PC-9 (cell line): ENCODE data around the gene SLC44A5. TPM values are rescaled to one million over a fixed set of nuclear protein-coding genes. Genes with fewer than 3 reads are reported as not detected.

Experiments used
- BruUV-seq: library from RNA; stranded (reverse); fragments of 400-500 nt; replicated peaks from 2 replicates; lab custom pipeline; 2021; lab: Mats Ljungman, UMichigan
- CTCF ChIA-PET: fragments of 300-600 bp; sonication (Branson Sonifier 250); formaldehyde crosslinking; loops from one replicate; lab custom pipeline; 2022; ENCODE audit warnings: antibody characterized with exemption; lab: Charles Lee
- POLR2A ChIA-PET: fragments of 300-600 bp; sonication (Branson Sonifier 250); formaldehyde crosslinking; loops from one replicate; lab custom pipeline; 2022; ENCODE audit warnings: antibody characterized with exemption; ENCODE audit not compliant: unreplicated experiment; lab: Charles Lee
- DNase-seq, 2 experiments: peaks; one replicate each; pipeline versions ENCODE4 v3.0.0 to v3.0.0-alpha.2; 2015 to 2022; ENCODE audit warnings: mixed read lengths in 1 of 2
- H2AFZ ChIP-seq: fragments of 200-600 bp; sonication (generic); 2 replicates; pipeline ENCODE4 v1.8.1; 2017; ENCODE audit warnings: antibody characterized with exemption
- H3F3A ChIP-seq: fragments of 200-600 bp; sonication (generic); 2 replicates; pipeline ENCODE4 v1.8.1; 2017; ENCODE audit warnings: antibody characterized with exemption, mild to moderate bottlenecking, low read depth; ENCODE audit not compliant: insufficient read depth
- H3K27ac ChIP-seq: fragments of 200-600 bp; sonication (generic); 2 replicates; pipeline ENCODE4 v1.6.1; 2016; ENCODE audit warnings: mixed run types
- H3K27me3 ChIP-seq: fragments of 200-600 bp; sonication (generic); 2 replicates; pipeline ENCODE4 v1.6.1; 2016; ENCODE audit warnings: low read depth, mixed run types; ENCODE audit not compliant: insufficient read depth
- H3K36me3 ChIP-seq: fragments of 200-600 bp; sonication (generic); 2 replicates; pipeline ENCODE4 v1.6.1; 2016; ENCODE audit warnings: low read depth, mixed run types
- H3K4me1 ChIP-seq: fragments of 200-600 bp; sonication (generic); replicated peaks from 2 replicates; pipeline ENCODE4 v1.6.1; 2016; ENCODE audit warnings: mixed run types; ENCODE audit not compliant: insufficient read depth
- H3K4me2 ChIP-seq: fragments of 200-600 bp; sonication (generic); 2 replicates; pipeline ENCODE4 v1.6.1; 2017; ENCODE audit warnings: mixed run types
- H3K4me3 ChIP-seq: fragments of 200-600 bp; sonication (generic); 2 replicates; pipeline ENCODE4 v1.6.1; 2016; ENCODE audit warnings: mixed run types
- H3K79me2 ChIP-seq: fragments of 200-600 bp; sonication (generic); 2 replicates; pipeline ENCODE4 v1.6.1; 2017; ENCODE audit warnings: low read depth, mixed run types
- H3K9me2 ChIP-seq: fragments of 200-600 bp; sonication (generic); 2 replicates; pipeline ENCODE4 v1.8.1; 2017; ENCODE audit warnings: mild to moderate bottlenecking; ENCODE audit not compliant: insufficient read depth
- H3K9me3 ChIP-seq: fragments of 200-600 bp; sonication (generic); 2 replicates; pipeline ENCODE4 v1.8.1; 2016; ENCODE audit warnings: low read depth; ENCODE audit not compliant: insufficient read depth
- H4K20me1 ChIP-seq: fragments of 200-600 bp; sonication (generic); 2 replicates; pipeline ENCODE4 v1.8.1; 2017; ENCODE audit not compliant: insufficient read depth
- CTCF ChIP-seq: fragments of 200-600 bp; sonication (generic); conservative IDR thresholded peaks from 2 replicates; pipeline ENCODE4 v1.6.1; 2017; ENCODE audit warnings: mixed run types, antibody characterized with exemption, mild to moderate bottlenecking, moderate library complexity
- EZH2 ChIP-seq: fragments of 200-600 bp; sonication (generic); IDR thresholded peaks from 2 replicates; pipeline ENCODE4 v1.8.0; 2017; ENCODE audit warnings: antibody characterized with exemption, low read depth
- intact Hi-C: fragments of 100-400 bp; cut with micrococcal nuclease; formaldehyde crosslinking; loops from one replicate; pipeline ENCODE4 v1.10.0; 2022; ENCODE audit not compliant: unreplicated experiment
- total RNA-seq: library from RNA; stranded (reverse); gene quantifications from 2 replicates; pipeline ENCODE4 v1.2.3, GENCODE V29; 2021

The SLC44A5 gene
- total RNA-seq, 1 experiment from 2014 or later: 0.09 TPM

GRCh38 chr1:75643460-75643859 lies 32.5 kb upstream of the SLC44A5 start:
- Histone ChIP-seq H3K4me2 (no peak overlapping the region), H3K4me1 (peaks cover 7% of the 10 kb centered on the region), H3K27ac (no peak overlapping the region), H4K20me1 (no peaks in the 10 kb centered on the region), H3K4me3 (no peak overlapping the region), H3F3A (peaks cover 7% of the 10 kb centered on the region), H3K9me3 (no peaks in the 10 kb centered on the region), H3K27me3 (no peaks in the 10 kb centered on the region), H3K79me2 (no peaks in the 10 kb centered on the region), H3K36me3 (no peaks in the 10 kb centered on the region), H2AFZ (no peak overlapping the region), H3K9me2 (no peaks in the 10 kb centered on the region; the same call in 1 of the 2 replicates)
- ChIA-PET CTCF (no interaction called here), POLR2A (no interaction called here)
- no peak for DNase-seq
- BruUV-seq: no TSS peak
- intact Hi-C loops: no loop called here
- no peak for TF ChIP-seq EZH2
- no peak for TF ChIP-seq CTCF

GRCh38 chr1:75641325-75641724 lies 30.4 kb upstream of the SLC44A5 start:
- Histone ChIP-seq H3K4me3 (no peak overlapping the region), H2AFZ (no peak overlapping the region), H3K79me2 (no peaks in the 10 kb centered on the region), H3F3A (peaks cover 7% of the 10 kb centered on the region), H3K9me3 (no peaks in the 10 kb centered on the region), H3K4me2 (no peak overlapping the region), H3K36me3 (no peaks in the 10 kb centered on the region), H3K9me2 (no peaks in the 10 kb centered on the region; the same call in 1 of the 2 replicates), H3K27me3 (no peaks in the 10 kb centered on the region), H3K27ac (no peak overlapping the region), H3K4me1 (peaks cover 7% of the 10 kb centered on the region), H4K20me1 (no peaks in the 10 kb centered on the region)
- peak in 1 of 2 experiments; percentile 69 for DNase-seq
- CTCF ChIA-PET: no interaction called here
- POLR2A ChIA-PET: no interaction called here
- no peak for TF ChIP-seq CTCF
- TF ChIP-seq EZH2: no peak
- no TSS peak for BruUV-seq
- intact Hi-C loops: no loop called here

- H4K20me1 ChIP-seq: no peaks in the 10 kb centered on the region
- H3K27me3 ChIP-seq: no peaks in the 10 kb centered on the region
- H3K4me3 ChIP-seq: no peak overlapping the region
- no peak overlapping the region for H2AFZ ChIP-seq
- no peak for DNase-seq
- peaks cover 7% of the 10 kb centered on the region for H3K4me1 ChIP-seq
- H3K36me3 ChIP-seq: no peaks in the 10 kb centered on the region
- TF ChIP-seq EZH2 (no peak), CTCF (no peak)
- intact Hi-C loops: no loop called here
- H3K9me3 ChIP-seq: no peaks in the 10 kb centered on the region
- ChIA-PET CTCF (no interaction called here), POLR2A (no interaction called here)
- no peaks in the 10 kb centered on the region for H3K79me2 ChIP-seq
- H3K4me2 ChIP-seq: no peak overlapping the region
- BruUV-seq: no TSS peak
- H3F3A ChIP-seq: peaks cover 7% of the 10 kb centered on the region
- H3K27ac ChIP-seq: no peak overlapping the region
- no peaks in the 10 kb centered on the region; the same call in 1 of the 2 replicates for H3K9me2 ChIP-seq
Observed at GRCh38 chr1:75640137-75640536, 29.2 kb upstream of the SLC44A5 start.
